HEK293T (cell line): ENCODE results near the gene NAV2.

Experiments
- BHLHE40 ChIP-seq: fragments of 450-650 bp; IDR thresholded peaks from 2 replicates; pipeline ENCODE4 v1.6.1; 2016; ENCODE audit warnings: mild to moderate bottlenecking, moderate library complexity, borderline replicate concordance
- CTBP1 ChIP-seq: fragments of 450-650 bp; IDR thresholded peaks from 2 replicates; pipeline ENCODE4 v1.6.1; 2016; ENCODE audit warnings: borderline replicate concordance
- ELF4 ChIP-seq: fragments of 450-650 bp; IDR thresholded peaks from 2 replicates; pipeline ENCODE4 v1.6.1; 2017; ENCODE audit warnings: antibody characterized with exemption
- FOXA1 ChIP-seq: fragments of 450-650 bp; IDR thresholded peaks from 2 replicates; pipeline ENCODE4 v1.6.1; 2016; ENCODE audit warnings: mild to moderate bottlenecking
- FOXK2 ChIP-seq: fragments of 450-650 bp; IDR thresholded peaks from 2 replicates; pipeline ENCODE4 v1.6.1; 2016; ENCODE audit warnings: mild to moderate bottlenecking
- FOXM1 ChIP-seq: fragments of 450-650 bp; IDR thresholded peaks from 2 replicates; pipeline ENCODE4 v1.6.1; 2017; ENCODE audit warnings: mild to moderate bottlenecking, borderline replicate concordance
- LEF1 ChIP-seq: fragments of 450-650 bp; IDR thresholded peaks from 2 replicates; pipeline ENCODE4 v1.6.1; 2017; ENCODE audit warnings: mild to moderate bottlenecking, borderline replicate concordance
- NFRKB ChIP-seq: fragments of 450-650 bp; IDR thresholded peaks from 2 replicates; pipeline ENCODE4 v1.6.1; 2016; ENCODE audit warnings: mild to moderate bottlenecking, moderate library complexity
- PKNOX1 ChIP-seq: fragments of 450-650 bp; IDR thresholded peaks from 2 replicates; pipeline ENCODE4 v1.6.1; 2016
- SP1 ChIP-seq: fragments of 450-650 bp; IDR thresholded peaks from 2 replicates; pipeline ENCODE4 v1.6.1; 2017
- SUZ12 ChIP-seq: fragments of 450-650 bp; IDR thresholded peaks from 2 replicates; pipeline ENCODE4 v1.6.1; 2016; ENCODE audit warnings: mild to moderate bottlenecking
- TARDBP ChIP-seq: fragments of 450-650 bp; IDR thresholded peaks from 2 replicates; pipeline ENCODE4 v1.6.1; 2016

- TF ChIP-seq SUZ12, result no peak
- no peak for TF ChIP-seq TARDBP
- TF ChIP-seq NFRKB, result no peak
- TF ChIP-seq BHLHE40, result no peak
- no peak for TF ChIP-seq SP1
- TF ChIP-seq ELF4, result no peak
- TF ChIP-seq LEF1, result no peak
- TF ChIP-seq FOXK2, result no peak
- no peak for TF ChIP-seq PKNOX1
- TF ChIP-seq FOXM1, result no peak
- TF ChIP-seq CTBP1, result no peak
- no peak for TF ChIP-seq FOXA1
These were observed 287.3 kb downstream of the NAV2 start for GRCh38 chr11:20000022-20000350.
